Measurements from ENCODE around the gene ATG13. TPM values are rescaled to one million over a fixed set of nuclear protein-coding genes. Genes with fewer than 3 reads are reported as not detected.
A peak's percentile ranks its signal among the peaks of the same experiment; 100 is the strongest.

ATG13 gene
- total RNA-seq, 2 donors from 2014 or later: 96.4 to 130 TPM

- 9 to 17% methylated on average over 3 to 9 of the region's 9 CpGs for WGBS, 2 experiments (ENCODE audit: insufficient coverage in 1 of 2, insufficient read length in 1 of 2)
- H3K9ac ChIP-seq (ENCODE audit: extremely low read depth, low read length, poor library complexity, severe bottlenecking): peak overlapping the region; percentile 99
- Mint-ChIP-seq H3K36me3 (ENCODE audit: low read depth) (peaks cover 24% of the 10 kb centered on the region), H3K27ac (peak overlapping the region; percentile 100), H3K9me3 (no peaks in the 10 kb centered on the region), H3K4me3 (peak overlapping the region; percentile 94), H3K27me3 (ENCODE audit: insufficient read depth) (no peaks in the 10 kb centered on the region), H3K4me1 (peaks cover 19% of the 10 kb centered on the region)
- no peaks in the 10 kb centered on the region for H3K9me3 ChIP-seq (ENCODE audit: control insufficient read depth, low read length)
- peak; percentile 6 for TF ChIP-seq CTCF (conservative IDR thresholded peaks at IDR 0.05)
- no peak for DNase-seq
- peak overlapping the region; percentile 97 for H3K4me3 ChIP-seq (ENCODE audit: low read length)
- H3K27ac ChIP-seq (ENCODE audit: low read depth, low read length): peak overlapping the region; percentile 90
- no peaks in the 10 kb centered on the region for H3K27me3 ChIP-seq (ENCODE audit: control insufficient read depth, insufficient read depth, low read length, poor library complexity, severe bottlenecking)
- peaks cover 23% of the 10 kb centered on the region for H3K36me3 ChIP-seq (ENCODE audit: control insufficient read depth, insufficient read depth, low read length)
- H3K4me1 ChIP-seq (ENCODE audit: control insufficient read depth, insufficient read depth, low read length): no peaks in the 10 kb centered on the region
Observed at GRCh38 chr11:46617972-46618314, 590 bp downstream of the ATG13 start.

- H3K4me3 ChIP-seq (ENCODE audit: low read length): peak overlapping the region; percentile 97
- WGBS, 2 experiments (ENCODE audit: insufficient coverage in 1 of 2, insufficient read length in 1 of 2): 86 to 94% methylated on average over 5 to 6 of the region's 6 CpGs
- peak overlapping the region; percentile 99 for H3K9ac ChIP-seq (ENCODE audit: extremely low read depth, low read length, poor library complexity, severe bottlenecking)
- H3K4me1 ChIP-seq (ENCODE audit: control insufficient read depth, insufficient read depth, low read length): no peaks in the 10 kb centered on the region
- peak overlapping the region; percentile 80 for H3K27ac Mint-ChIP-seq
- no peaks in the 10 kb centered on the region for H3K27me3 ChIP-seq (ENCODE audit: control insufficient read depth, insufficient read depth, low read length, poor library complexity, severe bottlenecking)
- no peak for TF ChIP-seq CTCF (conservative IDR thresholded peaks at IDR 0.05)
- no peaks in the 10 kb centered on the region for H3K27me3 Mint-ChIP-seq (ENCODE audit: insufficient read depth)
- no peaks in the 10 kb centered on the region for H3K9me3 ChIP-seq (ENCODE audit: control insufficient read depth, low read length)
- no peak overlapping the region for H3K27ac ChIP-seq (ENCODE audit: low read depth, low read length)
- H3K9me3 Mint-ChIP-seq: no peaks in the 10 kb centered on the region
- peaks cover 19% of the 10 kb centered on the region for H3K4me1 Mint-ChIP-seq
- DNase-seq: peak; percentile 55
- H3K4me3 Mint-ChIP-seq: peak overlapping the region; percentile 94
- H3K36me3 Mint-ChIP-seq (ENCODE audit: low read depth): peaks cover 29% of the 10 kb centered on the region
- peaks cover 28% of the 10 kb centered on the region for H3K36me3 ChIP-seq (ENCODE audit: control insufficient read depth, insufficient read depth, low read length)
Observed at GRCh38 chr11:46618837-46619236, 1.5 kb downstream of the ATG13 start.

GRCh38 chr11:46625406-46625805 is 8.1 kb downstream of the ATG13 start:
- Mint-ChIP-seq H3K27ac (no peak overlapping the region), H3K4me3 (no peak overlapping the region), H3K9me3 (no peaks in the 10 kb centered on the region), H3K27me3 (ENCODE audit: insufficient read depth) (no peaks in the 10 kb centered on the region), H3K4me1 (no peaks in the 10 kb centered on the region), H3K36me3 (ENCODE audit: low read depth) (peaks cover 64% of the 10 kb centered on the region)
- no peak for DNase-seq
- peaks cover 7% of the 10 kb centered on the region for H3K9me3 ChIP-seq (ENCODE audit: control insufficient read depth, low read length)
- no peak overlapping the region for H3K4me3 ChIP-seq (ENCODE audit: low read length)
- no peaks in the 10 kb centered on the region for H3K4me1 ChIP-seq (ENCODE audit: control insufficient read depth, insufficient read depth, low read length)
- no peak overlapping the region for H3K9ac ChIP-seq (ENCODE audit: extremely low read depth, low read length, poor library complexity, severe bottlenecking)
- WGBS, 2 experiments (ENCODE audit: insufficient coverage in 1 of 2, insufficient read length in 1 of 2): 90 to 100% methylated on average over 2 to 3 of the region's 3 CpGs
- no peak for TF ChIP-seq CTCF (conservative IDR thresholded peaks at IDR 0.05)
- no peaks in the 10 kb centered on the region for H3K27me3 ChIP-seq (ENCODE audit: control insufficient read depth, insufficient read depth, low read length, poor library complexity, severe bottlenecking)
- H3K36me3 ChIP-seq (ENCODE audit: control insufficient read depth, insufficient read depth, low read length): peaks cover 67% of the 10 kb centered on the region
- no peak overlapping the region for H3K27ac ChIP-seq (ENCODE audit: low read depth, low read length)

Measured in endodermal cell (in vitro differentiated cells).